Keratinocyte (primary cell): ENCODE measurements around the gene LHFPL2. TPM values are rescaled to one million over a fixed set of nuclear protein-coding genes. Genes with fewer than 3 reads are reported as not detected.

Experiments used
- DNase-seq: peaks from one replicate; pipeline ENCODE4 v3.0.0-alpha.2; 2011; ENCODE audit warnings: low read depth, missing footprints, low spot score
- FAIRE-seq: peaks from 2 replicates; lab custom pipeline; 2011; peaks lifted over from hg19 to GRCh38; lab: Jason Lieb, UNC
- H2AFZ ChIP-seq: 2 replicates; pipeline ENCODE4 v1.6.0; 2012; ENCODE audit warnings: low read length, control low read depth, inconsistent platforms; ENCODE audit not compliant: control insufficient read depth
- H3K27ac ChIP-seq: 2 replicates; pipeline ENCODE4 v1.5.1; 2011; ENCODE audit warnings: low read length; ENCODE audit not compliant: control insufficient read depth, insufficient read depth
- H3K27me3 ChIP-seq: 3 replicates; pipeline ENCODE4 v1.6.0; 2011; ENCODE audit warnings: low read length; ENCODE audit not compliant: control insufficient read depth, insufficient read depth; ENCODE audit errors: extremely low read depth
- H3K36me3 ChIP-seq, 2 experiments: 2 replicates in 1 of 2; 3 replicates in 1 of 2; pipeline ENCODE4 v1.5.1; 2011; ENCODE audit warnings: low read length in 2 of 2, mild to moderate bottlenecking in 1 of 2; ENCODE audit not compliant: control insufficient read depth in 2 of 2, insufficient read depth in 2 of 2; ENCODE audit errors: extremely low read depth in 1 of 2
- H3K4me1 ChIP-seq: 3 replicates; pipeline ENCODE4 v1.5.1; 2011; ENCODE audit warnings: low read length; ENCODE audit not compliant: control insufficient read depth, insufficient read depth; ENCODE audit errors: extremely low read depth
- H3K4me2 ChIP-seq: 3 replicates; pipeline ENCODE4 v1.6.0; 2011; ENCODE audit warnings: low read depth, low read length; ENCODE audit not compliant: control insufficient read depth, insufficient read depth; ENCODE audit errors: extremely low read depth
- H3K4me3 ChIP-seq, 3 experiments: fragments of 200-600 bp in 1 of 3; sonication (generic) in 1 of 3; 2 replicates in 2 of 3; 3 replicates in 1 of 3; pipeline ENCODE4 v1.5.1; 2011 to 2016; ENCODE audit warnings: low read length in 3 of 3, mild to moderate bottlenecking in 3 of 3, control low read depth in 2 of 3, inconsistent platforms in 1 of 3, low read depth in 1 of 3, mixed read lengths in 1 of 3, mixed run types in 1 of 3, moderate library complexity in 1 of 3; ENCODE audit not compliant: control insufficient read depth in 2 of 3, insufficient read depth in 2 of 3; ENCODE audit errors: extremely low read depth in 1 of 3
- H3K79me2 ChIP-seq: 2 replicates; pipeline ENCODE4 v1.6.0; 2012; ENCODE audit warnings: low read length; ENCODE audit not compliant: control insufficient read depth, insufficient read depth
- H3K9ac ChIP-seq: 3 replicates; pipeline ENCODE4 v1.6.0; 2011; ENCODE audit warnings: low read length; ENCODE audit not compliant: control insufficient read depth, insufficient read depth; ENCODE audit errors: extremely low read depth
- H3K9me1 ChIP-seq: 3 replicates; pipeline ENCODE4 v1.6.0; 2011; ENCODE audit warnings: low read length; ENCODE audit not compliant: control insufficient read depth, insufficient read depth; ENCODE audit errors: extremely low read depth
- H3K9me3 ChIP-seq: 2 replicates; pipeline ENCODE4 v1.5.1; 2012; ENCODE audit warnings: low read depth, low read length; ENCODE audit not compliant: control insufficient read depth
- H4K20me1 ChIP-seq: 3 replicates; pipeline ENCODE4 v1.6.0; 2011; ENCODE audit warnings: low read length; ENCODE audit not compliant: control insufficient read depth, insufficient read depth; ENCODE audit errors: extremely low read depth
- EZH2 ChIP-seq: IDR thresholded peaks from one replicate; pipeline ENCODE4 v1.6.1; 2012; ENCODE audit warnings: inconsistent platforms, mild to moderate bottlenecking, low read length, moderate library complexity
- dilution Hi-C: fragments of 300-500 bp; cut with MboI; formaldehyde crosslinking; loops from one replicate; pipeline ENCODE4 v1.7.0; 2020; ENCODE audit warnings: low sequenced_read_pairs; ENCODE audit not compliant: extremely low pct_ligation_motif_present
- polyA plus RNA-seq, 5 experiments: library from polyadenylated mRNA; depleted of rRNA in 3 of 5; stranded (reverse) in 3 of 5; stranded (forward) in 1 of 5; unstranded in 1 of 5; fragments of >200 nt; gene quantifications; 1 replicate in 1 of 5; 2 replicates in 3 of 5; 3 replicates in 1 of 5; pipeline versions ENCODE4 v1.2.1 to v1.2.3, GENCODE V29; 2011 to 2012; ENCODE audit warnings: missing spikeins in 2 of 5, low read depth in 1 of 5, low replicate concordance in 1 of 5
- TF ChIP-seq, protein P1 (sequence below), 3 experiments: IDR thresholded peaks in 1 of 3; conservative IDR thresholded peaks in 1 of 3; optimal IDR thresholded peaks in 1 of 3; 2 replicates in 2 of 3; 3 replicates in 1 of 3; pipeline versions ENCODE3 to v1.5.1; 2011; ENCODE audit warnings: low read length in 3 of 3, mild to moderate bottlenecking in 3 of 3, moderate library complexity in 2 of 3, control low read depth in 1 of 3, inconsistent platforms in 1 of 3; ENCODE audit not compliant: insufficient read depth in 2 of 3; ENCODE audit errors: extremely low read depth in 1 of 3

Gene LHFPL2
- polyA plus RNA-seq, 1 donor (not counting 4 experiments of a cell fraction or from before 2014, with no cell fraction given) = 11.4 TPM

DNA sequence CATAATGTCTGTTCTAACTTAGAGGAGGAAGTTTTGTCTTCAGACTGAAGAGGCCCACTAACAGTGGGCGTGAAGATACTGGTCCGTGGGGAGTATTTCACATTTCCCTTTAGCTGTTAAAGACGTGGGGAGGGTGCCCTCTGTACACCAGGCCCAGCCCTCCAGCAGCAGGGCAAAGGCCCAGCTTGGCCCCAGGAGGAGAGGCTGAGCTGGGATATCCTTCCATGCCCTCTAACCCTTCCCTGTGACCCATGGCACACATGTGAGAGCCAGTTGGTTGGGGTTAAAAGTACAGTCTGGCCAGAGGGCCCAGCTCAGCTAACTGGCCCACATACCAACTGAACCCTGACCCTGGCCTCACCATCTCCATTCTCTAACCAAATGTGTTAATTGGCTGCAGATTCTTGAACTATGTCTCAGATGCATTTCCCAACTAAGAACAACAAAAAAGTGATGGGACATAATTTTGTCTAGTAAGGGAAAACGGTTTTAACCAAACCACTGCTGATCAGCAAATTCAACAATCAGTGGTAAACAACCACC lies 74.4 kb downstream of the LHFPL2 start:
- Histone ChIP-seq H3K27me3 (no peaks in the 10 kb centered on the region), H3K4me2 (no peak overlapping the region), H3K4me3 (no peak overlapping the region), H3K9me1 (peaks cover 3% of the 10 kb centered on the region), H3K4me1 (no peaks in the 10 kb centered on the region), H2AFZ (no peak overlapping the region), H3K36me3 (peaks cover 0 to 6% of the 10 kb centered on the region in 2 experiments), H3K27ac (no peak overlapping the region), H3K9ac (no peak overlapping the region), H3K9me3 (no peaks in the 10 kb centered on the region), H3K79me2 (peaks cover 9% of the 10 kb centered on the region), H4K20me1 (peaks cover 4% of the 10 kb centered on the region)
- DNase-seq (no peak), FAIRE-seq (no peak)
- dilution Hi-C loops = no loop called here
- TF ChIP-seq EZH2 = no peak
- TF ChIP-seq, protein P1, sequence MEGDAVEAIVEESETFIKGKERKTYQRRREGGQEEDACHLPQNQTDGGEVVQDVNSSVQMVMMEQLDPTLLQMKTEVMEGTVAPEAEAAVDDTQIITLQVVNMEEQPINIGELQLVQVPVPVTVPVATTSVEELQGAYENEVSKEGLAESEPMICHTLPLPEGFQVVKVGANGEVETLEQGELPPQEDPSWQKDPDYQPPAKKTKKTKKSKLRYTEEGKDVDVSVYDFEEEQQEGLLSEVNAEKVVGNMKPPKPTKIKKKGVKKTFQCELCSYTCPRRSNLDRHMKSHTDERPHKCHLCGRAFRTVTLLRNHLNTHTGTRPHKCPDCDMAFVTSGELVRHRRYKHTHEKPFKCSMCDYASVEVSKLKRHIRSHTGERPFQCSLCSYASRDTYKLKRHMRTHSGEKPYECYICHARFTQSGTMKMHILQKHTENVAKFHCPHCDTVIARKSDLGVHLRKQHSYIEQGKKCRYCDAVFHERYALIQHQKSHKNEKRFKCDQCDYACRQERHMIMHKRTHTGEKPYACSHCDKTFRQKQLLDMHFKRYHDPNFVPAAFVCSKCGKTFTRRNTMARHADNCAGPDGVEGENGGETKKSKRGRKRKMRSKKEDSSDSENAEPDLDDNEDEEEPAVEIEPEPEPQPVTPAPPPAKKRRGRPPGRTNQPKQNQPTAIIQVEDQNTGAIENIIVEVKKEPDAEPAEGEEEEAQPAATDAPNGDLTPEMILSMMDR (optimal IDR thresholded peaks at IDR 0.05 in 1 of 3, IDR thresholded peaks at IDR 0.05 in 1 of 3, conservative IDR thresholded peaks at IDR 0.05 in 1 of 3; ENCODE audit: extremely low read depth in 1 of 3, insufficient read depth in 2 of 3, low read length in 3 of 3) = no peak

DNA sequence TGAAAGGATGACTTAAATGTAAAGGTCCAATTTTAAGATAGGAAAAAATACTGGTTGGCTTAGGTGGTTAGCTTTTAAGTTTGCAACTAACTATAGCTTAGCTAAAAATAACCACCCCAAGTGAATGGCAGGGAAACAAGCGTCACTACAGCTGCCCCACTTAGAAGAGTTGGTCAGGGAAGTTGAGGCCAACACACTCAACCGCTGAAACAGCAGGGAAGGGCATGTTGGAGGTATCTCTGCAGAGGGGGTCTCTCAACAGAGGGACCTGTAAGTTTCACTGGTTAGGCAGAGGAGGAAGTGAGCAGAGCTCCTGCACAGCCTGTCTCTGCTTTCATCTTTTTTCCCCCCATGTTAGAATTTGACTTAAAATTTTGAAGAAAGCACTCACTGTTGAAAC lies 75.3 kb downstream of the LHFPL2 start:
- no peaks in the 10 kb centered on the region for H3K4me1 ChIP-seq
- dilution Hi-C loops = no loop called here

More for the DNA sequence above, 75.3 kb downstream of the LHFPL2 start:
- Histone ChIP-seq H2AFZ (no peak overlapping the region), H3K9ac (no peak overlapping the region), H3K79me2 (peaks cover 10% of the 10 kb centered on the region), H4K20me1 (peaks cover 4% of the 10 kb centered on the region), H3K4me3 (no peak overlapping the region), H3K9me1 (no peaks in the 10 kb centered on the region), H3K36me3 (peaks cover 0 to 6% of the 10 kb centered on the region in 2 experiments), H3K27ac (no peak overlapping the region), H3K4me2 (no peak overlapping the region), H3K9me3 (no peaks in the 10 kb centered on the region), H3K27me3 (no peaks in the 10 kb centered on the region)
- DNase-seq (no peak), FAIRE-seq (no peak)
- no peak for TF ChIP-seq EZH2
- TF ChIP-seq, protein P1 (optimal IDR thresholded peaks at IDR 0.05 in 1 of 3, IDR thresholded peaks at IDR 0.05 in 1 of 3, conservative IDR thresholded peaks at IDR 0.05 in 1 of 3; ENCODE audit: extremely low read depth in 1 of 3, insufficient read depth in 2 of 3, low read length in 3 of 3) = no peak
